CD4-positive, alpha-beta T cell treated with Interleukin-6 at 100 ng/mL for 8 hours (primary cell): ENCODE results near the gene SHCBP1L.

Experiments
- DNase-seq: peaks from one replicate; pipeline ENCODE4 v3.0.0-alpha.2; 2020; ENCODE audit warnings: mixed read lengths, low spot score

The SHCBP1L gene

GRCh38 chr1:182890927-182891610, 61.9 kb downstream of the SHCBP1L start:
- DNase-seq: no peak

GRCh38 chr1:182889997-182890396, 63.0 kb downstream of the SHCBP1L start:
- no peak for DNase-seq

GRCh38 chr1:182888736-182889531, 64.0 kb downstream of the SHCBP1L start:
- DNase-seq: no peak

GRCh38 chr1:182886985-182887384, 66.0 kb downstream of the SHCBP1L start:
- DNase-seq: no peak

GRCh38 chr1:182885591-182885990, 67.4 kb downstream of the SHCBP1L start:
- DNase-seq: no peak

GRCh38 chr1:182884872-182885271, 68.1 kb downstream of the SHCBP1L start:
- no peak for DNase-seq

- no peak for DNase-seq
Measured at GRCh38 chr1:182877842-182878241, 75.1 kb downstream of the SHCBP1L start.

- DNase-seq: no peak
Measured at GRCh38 chr1:182877331-182877730, 75.6 kb downstream of the SHCBP1L start.

GRCh38 chr1:182875889-182876288, 77.1 kb downstream of the SHCBP1L start:
- DNase-seq: no peak

GRCh38 chr1:182872881-182873280, 80.1 kb downstream of the SHCBP1L start:
- no peak for DNase-seq

- DNase-seq: no peak
Measured at GRCh38 chr1:182869241-182869666, 83.7 kb downstream of the SHCBP1L start.

GRCh38 chr1:182867861-182868260, 85.1 kb downstream of the SHCBP1L start:
- DNase-seq: no peak

GRCh38 chr1:182863940-182864339, 89.0 kb downstream of the SHCBP1L start:
- no peak for DNase-seq

- no peak for DNase-seq
Measured at GRCh38 chr1:182862827-182863226, 90.1 kb downstream of the SHCBP1L start.

GRCh38 chr1:182861994-182862393, 91.0 kb downstream of the SHCBP1L start:
- DNase-seq: no peak

GRCh38 chr1:182860658-182861057, 92.3 kb downstream of the SHCBP1L start:
- DNase-seq: no peak

GRCh38 chr1:182857212-182857611, 95.8 kb downstream of the SHCBP1L start:
- no peak for DNase-seq

- DNase-seq: no peak
Measured at GRCh38 chr1:182855911-182856310, 97.1 kb downstream of the SHCBP1L start.

GRCh38 chr1:182851825-182852224, 101.1 kb downstream of the SHCBP1L start:
- DNase-seq: no peak

GRCh38 chr1:182850319-182850718, 102.6 kb downstream of the SHCBP1L start:
- DNase-seq: no peak
